Hepatocyte (in vitro differentiated cells): ENCODE measurements around the gene IL3RA. TPM values are rescaled to one million over a fixed set of nuclear protein-coding genes. Genes with fewer than 3 reads are reported as not detected.
"Not testable (repeated sequence)": the region's sequence is repeated elsewhere in the genome, so short reads cannot be mapped to it uniquely, and the experiment has no call there.

ENCODE experiments used
- DNase-seq: peaks from one replicate; pipeline ENCODE4 v3.0.0-alpha.2; 2016; ENCODE audit warnings: low spot score
- H2AFZ ChIP-seq: fragments of 200-600 bp; sonication (generic); 2 replicates; pipeline ENCODE4 v1.6.0; 2016; ENCODE audit warnings: antibody characterized with exemption, mild to moderate bottlenecking
- H3K27ac ChIP-seq: fragments of 200-600 bp; sonication (generic); 2 replicates; pipeline ENCODE4 v1.5.1; 2016; ENCODE audit warnings: mild to moderate bottlenecking
- H3K27me3 ChIP-seq: fragments of 200-600 bp; sonication (generic); 2 replicates; pipeline ENCODE4 v1.6.1; 2016
- H3K36me3 ChIP-seq: fragments of 200-600 bp; sonication (generic); replicated peaks from 2 replicates; pipeline ENCODE4 v1.5.1; 2016; ENCODE audit warnings: low read depth; ENCODE audit not compliant: insufficient read depth
- H3K4me1 ChIP-seq: fragments of 200-600 bp; sonication (generic); 2 replicates; pipeline ENCODE4 v1.5.1; 2016; ENCODE audit warnings: mild to moderate bottlenecking, moderate library complexity; ENCODE audit not compliant: insufficient read depth
- H3K4me2 ChIP-seq: fragments of 200-600 bp; sonication (generic); 2 replicates; pipeline ENCODE4 v1.6.0; 2016
- H3K4me3 ChIP-seq: fragments of 200-600 bp; sonication (generic); 2 replicates; pipeline ENCODE4 v1.5.1; 2016; ENCODE audit warnings: mild to moderate bottlenecking
- H3K79me2 ChIP-seq: fragments of 200-600 bp; sonication (generic); 2 replicates; pipeline ENCODE4 v1.6.0; 2017; ENCODE audit warnings: mild to moderate bottlenecking
- H3K9me2 ChIP-seq: fragments of 200-600 bp; sonication (generic); replicated peaks from 2 replicates; pipeline ENCODE4 v1.6.0; 2017; ENCODE audit warnings: mild to moderate bottlenecking; ENCODE audit not compliant: insufficient read depth
- H3K9me3 ChIP-seq: fragments of 200-600 bp; sonication (generic); 2 replicates; pipeline ENCODE4 v1.5.1; 2016; ENCODE audit warnings: low read depth, mild to moderate bottlenecking
- H4K20me1 ChIP-seq: fragments of 200-600 bp; sonication (generic); 2 replicates; pipeline ENCODE4 v1.6.0; 2016; ENCODE audit warnings: mild to moderate bottlenecking; ENCODE audit not compliant: insufficient read depth, poor library complexity, severe bottlenecking
- CTCF ChIP-seq: fragments of 200-600 bp; sonication (generic); IDR thresholded peaks from 2 replicates; pipeline ENCODE4 v1.5.1; 2016; ENCODE audit warnings: antibody characterized with exemption, mild to moderate bottlenecking; ENCODE audit not compliant: poor library complexity
- EZH2 ChIP-seq: fragments of 200-600 bp; sonication (generic); IDR thresholded peaks from 2 replicates; pipeline ENCODE4 v1.6.1; 2016; ENCODE audit warnings: antibody characterized with exemption, mild to moderate bottlenecking, borderline replicate concordance
- EZH2phosphoT487 ChIP-seq: fragments of 200-600 bp; sonication (generic); IDR thresholded peaks from one replicate; pipeline ENCODE4 v1.6.1; 2018; ENCODE audit warnings: antibody characterized with exemption, mild to moderate bottlenecking, low read depth, moderate library complexity; ENCODE audit not compliant: unreplicated experiment, severe bottlenecking
- WGBS: methylation state at CpG from one replicate; pipeline ENCODE4 v1.1.6; 2016; ENCODE audit warnings: low lambda C conversion rate; ENCODE audit errors: missing lambda C conversion rate; 5-methylcytosine and 5-hydroxymethylcytosine counted together
- polyA plus RNA-seq: library from polyadenylated mRNA; unstranded; fragments of >200 nt; fragmentation: Nextera tagmentation; extraction: Ambion mirVana; gene quantifications from 2 replicates; pipeline ENCODE4 v1.2.1, GENCODE V29; 2016
- total RNA-seq: library from RNA; depleted of rRNA; stranded (reverse); fragments of >200 nt; gene quantifications from 2 replicates; pipeline ENCODE4 v1.2.3, GENCODE V29; 2014

IL3RA gene
- total and polyA plus RNA-seq, 2 experiments from 2014 or later, result 0.30 to 0.42 TPM

DNA sequence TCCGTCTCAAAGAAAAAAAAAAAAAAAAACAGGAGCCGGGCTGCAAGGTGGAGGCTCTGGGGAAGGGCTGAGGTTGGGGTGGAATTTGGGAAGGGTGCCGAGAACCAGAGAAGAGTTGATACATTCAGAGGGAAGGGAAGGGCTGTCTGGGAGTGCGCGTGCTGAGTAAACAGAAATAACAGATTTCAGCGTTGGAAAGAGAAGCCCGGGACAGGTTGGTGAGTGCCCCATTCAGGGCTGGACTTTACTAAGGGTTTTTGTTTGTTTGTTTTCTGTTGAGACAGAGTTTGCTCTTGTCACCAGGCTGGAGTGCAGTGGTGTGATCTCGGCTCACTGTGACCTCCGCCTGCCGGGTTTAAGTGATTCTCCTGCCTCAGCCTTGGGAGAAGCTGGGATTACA is 1.7 kb upstream of the IL3RA start:
- Histone ChIP-seq H3K4me2 (no peak overlapping the region), H3K4me1 (peaks cover 6% of the 10 kb centered on the region), H3K9me3 (peaks cover 7% of the 10 kb centered on the region), H3K27me3 (no peaks in the 10 kb centered on the region), H4K20me1 (no peaks in the 10 kb centered on the region), H2AFZ (no peak overlapping the region), H3K9me2 (no peaks in the 10 kb centered on the region), H3K79me2 (no peaks in the 10 kb centered on the region), H3K36me3 (no peaks in the 10 kb centered on the region), H3K27ac (no peak overlapping the region), H3K4me3 (no peak overlapping the region)
- DNase-seq, result no peak
- WGBS, result 51% methylated on average over 10 of the region's 10 CpGs
- TF ChIP-seq EZH2phosphoT487 (no peak), EZH2 (no peak), CTCF (no peak)

- no peak for TF ChIP-seq CTCF
- peaks cover 6% of the 10 kb centered on the region for H3K4me1 ChIP-seq
- H4K20me1 ChIP-seq, result no peaks in the 10 kb centered on the region
- H3K79me2 ChIP-seq, result no peaks in the 10 kb centered on the region
- WGBS, result 87% methylated on average over 18 of the region's 18 CpGs
- DNase-seq, result no peak
- H3K9me2 ChIP-seq, result no peaks in the 10 kb centered on the region
- no peaks in the 10 kb centered on the region for H3K27me3 ChIP-seq
- H2AFZ ChIP-seq, result peak overlapping the region; percentile 42
- H3K4me2 ChIP-seq, result peak overlapping the region; percentile 76
- H3K27ac ChIP-seq, result peak overlapping the region; percentile 66
- peaks cover 7% of the 10 kb centered on the region for H3K9me3 ChIP-seq
- H3K36me3 ChIP-seq, result no peaks in the 10 kb centered on the region
- H3K4me3 ChIP-seq, result peak overlapping the region; percentile 16
These were observed 579 bp downstream of the IL3RA start for GRCh38 chrX:1336948-1337779.

GRCh38 chrX:1341545-1342184 is 5.1 kb downstream of the IL3RA start:
- WGBS, result 87% methylated on average over 22 of the region's 22 CpGs
- H3K27ac ChIP-seq, result no peak overlapping the region
- H3K36me3 ChIP-seq, result no peaks in the 10 kb centered on the region
- no peaks in the 10 kb centered on the region for H3K9me2 ChIP-seq
- H3K4me1 ChIP-seq, result no peaks in the 10 kb centered on the region
- H4K20me1 ChIP-seq, result no peaks in the 10 kb centered on the region
- no peak for TF ChIP-seq EZH2phosphoT487
- no peak for TF ChIP-seq CTCF
- no peak for TF ChIP-seq EZH2
- no peak for DNase-seq
- H3K27me3 ChIP-seq, result no peaks in the 10 kb centered on the region
- H3K4me2 ChIP-seq, result no peak overlapping the region
- H3K79me2 ChIP-seq, result no peaks in the 10 kb centered on the region
- no peak overlapping the region for H2AFZ ChIP-seq
- H3K4me3 ChIP-seq, result no peak overlapping the region
- H3K9me3 ChIP-seq, result peaks cover 7% of the 10 kb centered on the region

DNA sequence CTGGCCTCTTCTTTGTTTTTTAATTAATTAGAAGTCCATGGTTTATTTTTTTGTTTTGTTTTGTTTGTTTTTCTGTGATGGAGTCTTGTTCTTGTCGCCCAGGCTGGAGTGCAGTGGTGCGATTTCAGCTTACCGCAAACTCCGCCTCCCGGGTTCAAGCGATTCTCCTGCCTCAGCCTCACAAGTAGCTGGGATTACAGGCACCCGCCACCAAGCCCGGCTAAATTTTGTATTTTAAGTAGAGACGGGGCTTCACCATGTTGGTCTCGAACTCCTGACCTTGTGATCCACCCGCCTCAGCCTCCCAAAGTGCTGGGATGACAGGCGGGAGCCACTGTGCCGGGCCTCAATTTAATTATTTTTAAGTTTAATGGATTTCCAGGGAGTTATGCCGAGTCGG is 13.0 kb downstream of the IL3RA start:
- not testable (repeated sequence) for H3K4me3 ChIP-seq, H3K4me1 ChIP-seq, DNase-seq, H3K4me2 ChIP-seq, H3K79me2 ChIP-seq, H3K36me3 ChIP-seq, H3K27me3 ChIP-seq, H3K9me3 ChIP-seq, H2AFZ ChIP-seq, H3K9me2 ChIP-seq, H3K27ac ChIP-seq, H4K20me1 ChIP-seq
- 96% methylated on average over 15 of the region's 15 CpGs for WGBS
